ENCODE measurements around the gene IFI27L2. TPM values are rescaled to one million over a fixed set of nuclear protein-coding genes. Genes with fewer than 3 reads are reported as not detected.

Gene IFI27L2
- total RNA-seq, 1 donor from 2014 or later, result 63.9 TPM

DNA sequence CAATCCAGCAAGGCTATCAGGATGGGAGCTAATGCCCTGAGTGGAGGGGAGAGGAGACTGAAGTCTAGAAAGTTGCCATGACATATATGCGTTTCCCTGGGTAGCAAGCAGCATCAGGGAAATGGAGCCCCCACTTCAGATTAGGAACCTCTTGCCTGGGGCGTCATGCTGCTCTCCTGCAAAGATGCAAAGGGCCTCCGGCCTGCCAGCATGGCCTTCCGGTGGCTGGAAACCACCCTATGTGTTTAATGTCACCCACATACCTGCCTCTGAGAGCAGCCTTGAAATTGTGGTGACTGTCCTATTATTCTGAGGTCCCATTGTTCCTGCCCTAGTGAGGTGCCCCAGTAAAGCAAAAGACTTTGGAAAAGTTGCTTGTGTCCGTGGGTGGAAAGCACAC is 10.0 kb upstream of the IFI27L2 start:
- H2AFZ ChIP-seq (ENCODE audit: low read depth, low read length), result no peak overlapping the region
- FAIRE-seq, result no peak
- H3K4me3 Mint-ChIP-seq (ENCODE audit: unreplicated experiment), result no peak overlapping the region
- no peak overlapping the region for H3K4me2 ChIP-seq (ENCODE audit: low read length)
- TF ChIP-seq EZH2 (IDR thresholded peaks at IDR 0.05; ENCODE audit: insufficient read depth, low read length), result no peak
- TF ChIP-seq, protein P1, sequence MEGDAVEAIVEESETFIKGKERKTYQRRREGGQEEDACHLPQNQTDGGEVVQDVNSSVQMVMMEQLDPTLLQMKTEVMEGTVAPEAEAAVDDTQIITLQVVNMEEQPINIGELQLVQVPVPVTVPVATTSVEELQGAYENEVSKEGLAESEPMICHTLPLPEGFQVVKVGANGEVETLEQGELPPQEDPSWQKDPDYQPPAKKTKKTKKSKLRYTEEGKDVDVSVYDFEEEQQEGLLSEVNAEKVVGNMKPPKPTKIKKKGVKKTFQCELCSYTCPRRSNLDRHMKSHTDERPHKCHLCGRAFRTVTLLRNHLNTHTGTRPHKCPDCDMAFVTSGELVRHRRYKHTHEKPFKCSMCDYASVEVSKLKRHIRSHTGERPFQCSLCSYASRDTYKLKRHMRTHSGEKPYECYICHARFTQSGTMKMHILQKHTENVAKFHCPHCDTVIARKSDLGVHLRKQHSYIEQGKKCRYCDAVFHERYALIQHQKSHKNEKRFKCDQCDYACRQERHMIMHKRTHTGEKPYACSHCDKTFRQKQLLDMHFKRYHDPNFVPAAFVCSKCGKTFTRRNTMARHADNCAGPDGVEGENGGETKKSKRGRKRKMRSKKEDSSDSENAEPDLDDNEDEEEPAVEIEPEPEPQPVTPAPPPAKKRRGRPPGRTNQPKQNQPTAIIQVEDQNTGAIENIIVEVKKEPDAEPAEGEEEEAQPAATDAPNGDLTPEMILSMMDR (IDR thresholded peaks at IDR 0.05; ENCODE audit: insufficient read depth, low read depth, low read length), result no peak
- H3K4me1 ChIP-seq (ENCODE audit: insufficient read depth, low read length), result no peaks in the 10 kb centered on the region
- no peak overlapping the region for H3K9ac ChIP-seq (ENCODE audit: low read length)
- H3K9me3 Mint-ChIP-seq (ENCODE audit: unreplicated experiment), result peaks cover 9% of the 10 kb centered on the region
- peaks cover 2% of the 10 kb centered on the region for H3K9me3 ChIP-seq (ENCODE audit: insufficient read depth, low read depth, low read length)
- no peaks in the 10 kb centered on the region for H4K20me1 ChIP-seq (ENCODE audit: insufficient read depth, low read length)
- no peak overlapping the region for H3K27ac Mint-ChIP-seq (ENCODE audit: unreplicated experiment)
- H3K4me1 Mint-ChIP-seq (ENCODE audit: low read depth, unreplicated experiment), result peaks cover 7% of the 10 kb centered on the region
- H3K79me2 ChIP-seq (ENCODE audit: insufficient read depth, low read length), result no peaks in the 10 kb centered on the region
- H3K4me3 ChIP-seq (ENCODE audit: insufficient read depth, low read depth, low read length), result no peak overlapping the region
- no peak for DNase-seq (ENCODE audit: low read depth)
- no peaks in the 10 kb centered on the region for H3K36me3 Mint-ChIP-seq (ENCODE audit: low read depth, unreplicated experiment)
- H3K27ac ChIP-seq (ENCODE audit: low read depth, low read length), result no peak overlapping the region
- no peaks in the 10 kb centered on the region for H3K27me3 ChIP-seq (ENCODE audit: insufficient read depth, low read length)
- H3K27me3 Mint-ChIP-seq (ENCODE audit: low read depth, unreplicated experiment), result peaks cover 6% of the 10 kb centered on the region
- no peaks in the 10 kb centered on the region for H3K36me3 ChIP-seq (ENCODE audit: insufficient read depth, low read length)

DNA sequence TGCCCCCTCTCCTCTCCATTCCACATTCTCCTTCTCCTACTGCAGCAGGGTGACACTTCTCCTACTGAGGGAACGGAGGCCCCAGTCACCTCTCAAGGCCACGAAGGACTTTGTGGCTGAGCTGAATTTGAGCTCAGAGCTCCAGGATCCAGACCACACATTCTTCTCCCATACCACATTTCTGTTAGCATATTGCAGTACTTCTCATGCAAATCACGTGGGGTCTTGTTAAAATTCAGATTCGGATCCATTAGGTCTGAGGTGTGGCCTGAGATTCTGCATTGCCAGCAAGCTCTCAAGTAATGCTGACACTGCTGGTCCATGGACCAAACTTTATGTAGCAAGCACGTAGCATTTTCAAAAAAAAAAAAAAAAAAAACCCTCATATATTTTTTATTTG is 9.6 kb upstream of the IFI27L2 start:
- H3K27ac Mint-ChIP-seq (ENCODE audit: unreplicated experiment), result no peak overlapping the region
- H3K27me3 Mint-ChIP-seq (ENCODE audit: low read depth, unreplicated experiment), result peaks cover 6% of the 10 kb centered on the region
- H2AFZ ChIP-seq (ENCODE audit: low read depth, low read length), result no peak overlapping the region
- no peak overlapping the region for H3K4me2 ChIP-seq (ENCODE audit: low read length)
- H3K4me1 ChIP-seq (ENCODE audit: insufficient read depth, low read length), result no peaks in the 10 kb centered on the region
- peaks cover 9% of the 10 kb centered on the region for H3K9me3 Mint-ChIP-seq (ENCODE audit: unreplicated experiment)
- H3K9ac ChIP-seq (ENCODE audit: low read length), result no peak overlapping the region
- TF ChIP-seq EZH2 (IDR thresholded peaks at IDR 0.05; ENCODE audit: insufficient read depth, low read length), result no peak
- TF ChIP-seq, protein P1 (IDR thresholded peaks at IDR 0.05; ENCODE audit: insufficient read depth, low read depth, low read length), result no peak
- no peaks in the 10 kb centered on the region for H3K36me3 Mint-ChIP-seq (ENCODE audit: low read depth, unreplicated experiment)
- no peaks in the 10 kb centered on the region for H3K27me3 ChIP-seq (ENCODE audit: insufficient read depth, low read length)
- no peaks in the 10 kb centered on the region for H3K36me3 ChIP-seq (ENCODE audit: insufficient read depth, low read length)
- peaks cover 2% of the 10 kb centered on the region for H3K9me3 ChIP-seq (ENCODE audit: insufficient read depth, low read depth, low read length)
- H4K20me1 ChIP-seq (ENCODE audit: insufficient read depth, low read length), result no peaks in the 10 kb centered on the region
- H3K4me3 ChIP-seq (ENCODE audit: insufficient read depth, low read depth, low read length), result no peak overlapping the region
- peaks cover 6% of the 10 kb centered on the region for H3K4me1 Mint-ChIP-seq (ENCODE audit: low read depth, unreplicated experiment)
- DNase-seq (ENCODE audit: low read depth) (no peak), FAIRE-seq (no peak)
- no peaks in the 10 kb centered on the region for H3K79me2 ChIP-seq (ENCODE audit: insufficient read depth, low read length)
- H3K4me3 Mint-ChIP-seq (ENCODE audit: unreplicated experiment), result no peak overlapping the region
- H3K27ac ChIP-seq (ENCODE audit: low read depth, low read length), result no peak overlapping the region

DNA sequence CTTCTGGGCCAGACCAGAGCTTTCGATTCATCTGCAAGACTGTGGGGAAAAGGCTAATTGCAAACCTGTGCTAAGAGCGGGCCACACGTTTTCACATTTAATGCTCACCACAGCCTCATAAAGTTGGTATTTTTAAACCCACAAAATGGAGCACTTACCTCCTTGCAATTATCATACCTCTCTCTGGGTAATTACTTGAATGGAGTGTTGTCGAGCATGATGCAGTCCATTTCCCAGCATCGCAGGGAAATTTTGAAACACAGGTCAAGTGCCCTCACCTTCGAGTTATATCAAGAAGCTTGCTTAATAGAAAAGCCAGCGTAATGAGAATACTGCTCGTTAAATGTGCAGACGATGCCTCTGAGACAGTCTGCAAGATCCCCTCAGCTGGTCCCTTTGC is 8.8 kb upstream of the IFI27L2 start:
- Histone ChIP-seq H3K4me3 (ENCODE audit: insufficient read depth, low read depth, low read length) (no peak overlapping the region), H3K27ac (ENCODE audit: low read depth, low read length) (no peak overlapping the region), H3K36me3 (ENCODE audit: insufficient read depth, low read length) (no peaks in the 10 kb centered on the region), H3K4me1 (ENCODE audit: insufficient read depth, low read length) (no peaks in the 10 kb centered on the region), H3K9me3 (ENCODE audit: insufficient read depth, low read depth, low read length) (peaks cover 2% of the 10 kb centered on the region), H3K79me2 (ENCODE audit: insufficient read depth, low read length) (no peaks in the 10 kb centered on the region), H3K9ac (ENCODE audit: low read length) (no peak overlapping the region), H4K20me1 (ENCODE audit: insufficient read depth, low read length) (no peaks in the 10 kb centered on the region), H3K27me3 (ENCODE audit: insufficient read depth, low read length) (no peaks in the 10 kb centered on the region), H2AFZ (ENCODE audit: low read depth, low read length) (no peak overlapping the region), H3K4me2 (ENCODE audit: low read length) (no peak overlapping the region)
- H3K27ac Mint-ChIP-seq (ENCODE audit: unreplicated experiment), result no peak overlapping the region
- DNase-seq (ENCODE audit: low read depth), result no peak
- no peak overlapping the region for H3K4me3 Mint-ChIP-seq (ENCODE audit: unreplicated experiment)
- peaks cover 6% of the 10 kb centered on the region for H3K4me1 Mint-ChIP-seq (ENCODE audit: low read depth, unreplicated experiment)
- TF ChIP-seq EZH2 (IDR thresholded peaks at IDR 0.05; ENCODE audit: insufficient read depth, low read length), result no peak
- TF ChIP-seq, protein P1 (IDR thresholded peaks at IDR 0.05; ENCODE audit: insufficient read depth, low read depth, low read length), result no peak
- H3K27me3 Mint-ChIP-seq (ENCODE audit: low read depth, unreplicated experiment), result peaks cover 6% of the 10 kb centered on the region
- FAIRE-seq, result no peak
- H3K36me3 Mint-ChIP-seq (ENCODE audit: low read depth, unreplicated experiment), result no peaks in the 10 kb centered on the region
- peaks cover 9% of the 10 kb centered on the region for H3K9me3 Mint-ChIP-seq (ENCODE audit: unreplicated experiment)
